Natural killer cell (primary cell): ENCODE results near the gene PIP5K1B. TPM values are rescaled to one million over a fixed set of nuclear protein-coding genes. Genes with fewer than 3 reads are reported as not detected.

Source experiments
- ATAC-seq, 3 donors: fragments of 150-1000 bp in 2 of 3; fragments of 200-7000 bp in 1 of 3; cut with Tn5 transposase; 1 replicate in 1 of 3; 2 replicates in 2 of 3; pipeline ENCODE4 v1.10.0; 2021; ENCODE audit warnings: mild to moderate bottlenecking in 2 of 3, moderate library complexity in 2 of 3
- DNase-seq, 2 donors: peaks; one replicate each; pipeline versions ENCODE4 v3.0.0 to v3.0.0-alpha.2; 2013 to 2021; ENCODE audit warnings: mixed read lengths in 1 of 2
- H3K27ac ChIP-seq: one replicate; pipeline ENCODE4 v1.5.1; 2013; ENCODE audit warnings: mild to moderate bottlenecking, low read length
- H3K27me3 ChIP-seq: one replicate; pipeline ENCODE4 v1.6.1; 2013; ENCODE audit warnings: low read length; ENCODE audit not compliant: control insufficient read depth, insufficient read depth
- H3K36me3 ChIP-seq: one replicate; pipeline ENCODE4 v1.6.1; 2013; ENCODE audit warnings: low read length; ENCODE audit not compliant: control insufficient read depth, insufficient read depth
- H3K4me1 ChIP-seq: one replicate; pipeline ENCODE4 v1.6.1; 2013; ENCODE audit warnings: low read length; ENCODE audit not compliant: control insufficient read depth, insufficient read depth
- H3K4me3 ChIP-seq: one replicate; pipeline ENCODE4 v1.5.1; 2013; ENCODE audit warnings: low read length
- H3K9me3 ChIP-seq: one replicate; pipeline ENCODE4 v1.6.1; 2013; ENCODE audit warnings: low read length; ENCODE audit not compliant: control insufficient read depth, insufficient read depth
- H3K27ac Mint-ChIP-seq, 2 donors: one replicate each; pipeline ENCODE4 v1.8.0; 2022; ENCODE audit warnings: mild to moderate bottlenecking in 2 of 2, mixed read lengths in 2 of 2, moderate library complexity in 1 of 2
- H3K27me3 Mint-ChIP-seq, 2 donors: one replicate each; pipeline ENCODE4 v1.8.0; 2022; ENCODE audit warnings: low read depth in 2 of 2, mixed read lengths in 2 of 2
- H3K36me3 Mint-ChIP-seq: one replicate; pipeline ENCODE4 v1.8.0; 2022; ENCODE audit warnings: mixed read lengths
- H3K4me1 Mint-ChIP-seq, 2 donors: one replicate each; pipeline ENCODE4 v1.8.0; 2022; ENCODE audit warnings: mixed read lengths in 2 of 2
- H3K4me3 Mint-ChIP-seq: one replicate; pipeline ENCODE4 v1.8.0; 2022; ENCODE audit warnings: mild to moderate bottlenecking, moderate library complexity, mixed read lengths
- H3K9me3 Mint-ChIP-seq, 2 donors: one replicate each; pipeline ENCODE4 v1.8.0; 2022; ENCODE audit warnings: mixed read lengths in 2 of 2
- CTCF ChIP-seq: fragments of 200-600 bp; IDR thresholded peaks from one replicate; pipeline ENCODE4 v1.8.0; 2022; ENCODE audit warnings: antibody characterized with exemption
- WGBS: methylation state at CpG from one replicate; pipeline ENCODE4 v1.1.7; 2013; ENCODE audit warnings: missing lambda C conversion rate; ENCODE audit not compliant: insufficient coverage; 5-methylcytosine and 5-hydroxymethylcytosine counted together
- intact Hi-C: fragments of 100-400 bp; cut with micrococcal nuclease; formaldehyde crosslinking; loops from one replicate; pipeline ENCODE4 v1.14.2; 2022
- total RNA-seq, 4 donors: library from RNA; stranded (reverse); fragments of 120-200 nt in 1 of 4; gene quantifications; one replicate each; pipeline versions ENCODE4 v1.2.3 to v1.2.4, GENCODE V29; 2013 to 2022

PIP5K1B gene
- total RNA-seq, 3 donors from 2014 or later (not counting 1 experiment from before 2014, with no cell fraction given): 0.73 to 3.4 (median 1.3) TPM

DNA sequence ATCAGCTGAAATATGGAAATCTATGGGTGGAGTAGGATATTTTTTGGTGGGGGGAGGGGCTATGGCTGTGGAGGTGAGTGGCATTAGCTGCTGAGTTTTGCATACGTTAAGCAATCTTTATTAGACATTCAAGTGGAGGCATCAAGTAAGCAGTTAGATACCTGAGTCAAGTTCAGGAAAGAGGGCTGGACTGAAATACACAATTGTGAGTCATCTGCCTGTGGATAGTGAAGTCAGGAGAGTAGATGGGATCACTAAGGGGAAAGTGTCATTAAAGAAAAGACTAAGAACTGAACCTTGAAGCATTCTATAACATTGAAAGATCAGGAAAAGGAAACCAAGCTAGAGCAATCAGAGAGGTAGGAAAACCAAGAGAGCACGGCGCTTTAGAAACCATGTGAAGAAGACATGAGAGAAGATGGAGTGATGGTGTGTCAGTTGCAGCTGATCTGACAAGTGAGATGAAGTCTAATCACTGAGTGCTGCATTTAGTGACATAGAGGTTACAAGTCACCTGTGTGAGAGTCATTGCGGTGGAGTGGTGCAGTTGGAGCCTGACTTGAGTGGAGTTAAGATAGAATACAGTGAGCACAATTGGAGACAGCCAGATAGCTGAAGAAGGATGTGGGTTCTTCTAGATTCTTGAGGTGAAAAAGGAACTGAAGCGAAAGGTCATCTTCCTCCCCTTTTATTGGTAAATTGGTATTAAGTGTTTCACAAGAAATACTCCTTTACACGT lies 88.7 kb downstream of the PIP5K1B start:
- H3K4me1 Mint-ChIP-seq: no peaks in the 10 kb centered on the region
- Histone ChIP-seq H3K27ac (no peak overlapping the region), H3K4me3 (no peak overlapping the region), H3K9me3 (no peaks in the 10 kb centered on the region), H3K4me1 (no peaks in the 10 kb centered on the region), H3K36me3 (no peaks in the 10 kb centered on the region), H3K27me3 (no peaks in the 10 kb centered on the region)
- no peak overlapping the region for H3K27ac Mint-ChIP-seq
- H3K4me3 Mint-ChIP-seq: no peak overlapping the region
- intact Hi-C loops: no loop called here
- ATAC-seq (peak in 1 of 3 donors; percentile 57), DNase-seq (no peak)
- H3K27me3 Mint-ChIP-seq: peaks cover 6 to 14% of the 10 kb centered on the region in 2 donors
- H3K36me3 Mint-ChIP-seq: no peaks in the 10 kb centered on the region
- no peak for TF ChIP-seq CTCF
- H3K9me3 Mint-ChIP-seq: no peaks in the 10 kb centered on the region
- WGBS: 89% methylated on average over 4 of the region's 6 CpGs

DNA sequence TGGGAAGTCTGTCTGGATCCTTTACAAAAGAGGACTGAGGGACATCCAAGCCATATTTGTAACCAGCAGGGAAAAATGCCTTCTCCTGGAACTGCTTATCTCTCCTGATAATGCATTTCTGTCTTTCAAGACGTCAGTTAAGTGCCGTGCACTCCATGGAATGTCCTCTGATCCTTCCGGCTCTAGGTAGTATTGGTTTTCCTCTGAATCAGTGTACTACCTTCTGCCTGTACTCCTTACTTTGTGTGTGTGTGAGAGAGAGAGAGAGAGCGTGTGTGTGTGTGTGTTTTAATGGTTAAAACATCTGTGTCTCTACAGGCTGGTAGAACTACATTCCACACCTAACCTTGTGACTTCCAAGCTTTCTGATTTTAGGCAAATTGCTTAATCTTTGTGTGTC lies 89.9 kb downstream of the PIP5K1B start:
- no peaks in the 10 kb centered on the region for H3K36me3 ChIP-seq
- no peaks in the 10 kb centered on the region for H3K9me3 Mint-ChIP-seq
- H3K27ac Mint-ChIP-seq: no peak overlapping the region
- H3K27me3 Mint-ChIP-seq: peaks cover 6 to 14% of the 10 kb centered on the region in 2 donors
- ATAC-seq (no peak), DNase-seq (no peak)
- no peaks in the 10 kb centered on the region for H3K9me3 ChIP-seq
- 88% methylated on average over 3 of the region's 4 CpGs for WGBS
- H3K36me3 Mint-ChIP-seq: no peaks in the 10 kb centered on the region
- H3K4me1 ChIP-seq: no peaks in the 10 kb centered on the region
- no peaks in the 10 kb centered on the region for H3K27me3 ChIP-seq
- no peak overlapping the region for H3K27ac ChIP-seq
- H3K4me3 ChIP-seq: no peak overlapping the region
- H3K4me1 Mint-ChIP-seq: no peaks in the 10 kb centered on the region
- intact Hi-C loops: no loop called here
- no peak for TF ChIP-seq CTCF
- no peak overlapping the region for H3K4me3 Mint-ChIP-seq

DNA sequence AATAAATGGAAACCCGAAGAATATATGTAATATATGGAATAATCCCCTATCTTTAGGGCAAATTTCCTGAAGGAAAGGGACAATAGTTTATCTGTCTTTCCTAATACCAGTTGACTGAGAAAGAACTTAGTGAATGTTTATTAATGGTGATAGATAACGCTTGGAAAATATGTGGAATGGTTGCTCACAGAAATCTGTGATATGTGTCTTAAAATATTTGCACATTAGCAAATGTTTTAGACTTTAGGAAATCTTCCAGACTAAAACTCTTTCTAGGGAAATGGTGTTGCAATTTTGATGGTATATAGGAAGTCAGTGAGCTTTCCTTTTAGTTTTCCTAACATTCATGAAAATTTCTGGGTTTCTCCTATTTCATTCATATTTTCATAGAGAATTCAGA lies 90.4 kb downstream of the PIP5K1B start:
- Mint-ChIP-seq H3K27ac (no peak overlapping the region), H3K4me1 (no peaks in the 10 kb centered on the region), H3K36me3 (no peaks in the 10 kb centered on the region), H3K27me3 (peaks cover 6 to 14% of the 10 kb centered on the region in 2 donors), H3K4me3 (no peak overlapping the region), H3K9me3 (no peaks in the 10 kb centered on the region)
- no peaks in the 10 kb centered on the region for H3K27me3 ChIP-seq
- no peak for TF ChIP-seq CTCF
- H3K4me1 ChIP-seq: no peaks in the 10 kb centered on the region
- DNase-seq (no peak), ATAC-seq (no peak)
- H3K36me3 ChIP-seq: no peaks in the 10 kb centered on the region
- H3K9me3 ChIP-seq: no peaks in the 10 kb centered on the region
- intact Hi-C loops: no loop called here
- H3K4me3 ChIP-seq: no peak overlapping the region
- H3K27ac ChIP-seq: no peak overlapping the region
- 88% methylated on average over 1 of the region's 2 CpGs for WGBS

GRCh38 chr9:68797116-68797515 lies 92.1 kb downstream of the PIP5K1B start:
- TF ChIP-seq CTCF: no peak
- H3K36me3 Mint-ChIP-seq: no peaks in the 10 kb centered on the region

More at GRCh38 chr9:68797116-68797515, 92.1 kb downstream of the PIP5K1B start:
- Histone ChIP-seq H3K4me1 (no peaks in the 10 kb centered on the region), H3K27me3 (no peaks in the 10 kb centered on the region), H3K9me3 (no peaks in the 10 kb centered on the region), H3K4me3 (no peak overlapping the region), H3K27ac (no peak overlapping the region), H3K36me3 (no peaks in the 10 kb centered on the region)
- intact Hi-C loops: no loop called here
- Mint-ChIP-seq H3K27ac (no peak overlapping the region), H3K27me3 (peaks cover 3 to 14% of the 10 kb centered on the region in 2 donors), H3K4me3 (no peak overlapping the region), H3K9me3 (no peaks in the 10 kb centered on the region), H3K4me1 (no peaks in the 10 kb centered on the region)
- ATAC-seq (no peak), DNase-seq (no peak)
- 90% methylated on average over 3 of the region's 3 CpGs for WGBS
